IPS-NIHi7 (cell line): ENCODE measurements around the gene CDH24.
A peak's percentile ranks its signal among the peaks of the same experiment; 100 is the strongest.

ENCODE experiments used
- DNase-seq: peaks from one replicate; pipeline ENCODE4 v3.0.0; 2012; ENCODE audit warnings: mixed read lengths; ENCODE audit errors: extremely low spot score

Gene CDH24

GRCh38 chr14:23089498-23090253, 32.4 kb upstream of the CDH24 start:
- DNase-seq: no peak

GRCh38 chr14:23086565-23086964, 29.2 kb upstream of the CDH24 start:
- DNase-seq: no peak

DNA sequence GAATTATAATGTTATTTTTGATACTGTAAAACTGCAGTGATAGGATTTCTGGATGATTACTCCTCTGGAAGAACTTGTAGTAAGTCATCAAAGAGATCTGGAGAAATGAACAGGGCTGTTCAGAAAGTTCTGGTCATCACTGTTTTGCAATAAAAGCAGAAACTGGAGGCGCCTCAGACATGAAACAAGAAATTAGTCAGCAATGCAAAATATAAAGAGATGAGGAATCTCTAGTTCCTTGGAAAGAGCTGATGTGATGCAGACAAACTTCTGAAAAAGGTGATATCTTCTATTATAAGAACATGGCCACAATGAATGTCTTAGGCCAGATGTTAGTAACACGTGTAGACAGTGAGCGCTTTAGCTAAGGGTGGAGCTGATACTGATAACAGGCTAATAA, 28.1 kb upstream of the CDH24 start:
- no peak for DNase-seq

DNA sequence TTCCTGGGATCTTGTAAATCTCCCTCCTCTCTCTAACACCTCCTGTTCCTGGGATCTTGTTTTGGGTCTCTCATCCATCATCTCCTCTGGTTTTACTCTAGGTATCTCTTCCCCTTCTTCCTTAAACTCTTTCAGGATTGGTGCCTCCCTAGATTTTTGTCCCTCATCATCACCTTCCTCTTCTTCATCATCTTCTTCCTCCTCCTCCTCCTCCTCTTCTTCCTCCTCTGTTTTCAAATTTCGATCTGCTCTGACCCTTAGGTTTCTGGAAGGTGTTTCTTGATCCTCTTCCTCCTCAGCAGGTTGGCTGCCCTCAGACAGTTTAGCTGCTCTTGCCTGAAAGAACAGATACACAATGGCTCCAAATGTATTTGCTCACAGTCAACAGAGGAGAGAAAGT, 23.2 kb upstream of the CDH24 start:
- DNase-seq: no peak

DNA sequence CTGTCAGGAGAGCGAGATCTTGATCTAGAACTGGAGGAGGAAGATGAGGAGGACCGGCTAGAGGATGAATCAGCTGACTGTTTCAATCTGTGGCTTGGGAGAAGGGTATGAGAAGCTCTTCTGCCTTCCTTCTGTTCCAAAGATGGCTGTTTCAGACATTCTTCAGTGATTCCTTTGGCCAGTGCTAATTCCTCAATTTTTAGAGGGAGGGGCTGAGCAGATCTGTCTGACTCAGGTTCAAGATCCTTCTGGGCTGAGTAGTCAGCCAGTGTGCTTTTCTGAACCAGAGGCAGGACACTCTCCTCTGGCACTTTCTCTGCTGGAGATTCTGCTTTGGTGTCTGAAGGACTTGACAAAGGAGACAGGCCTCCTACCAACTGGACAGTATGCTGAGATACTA, 22.4 kb upstream of the CDH24 start:
- DNase-seq: no peak

DNA sequence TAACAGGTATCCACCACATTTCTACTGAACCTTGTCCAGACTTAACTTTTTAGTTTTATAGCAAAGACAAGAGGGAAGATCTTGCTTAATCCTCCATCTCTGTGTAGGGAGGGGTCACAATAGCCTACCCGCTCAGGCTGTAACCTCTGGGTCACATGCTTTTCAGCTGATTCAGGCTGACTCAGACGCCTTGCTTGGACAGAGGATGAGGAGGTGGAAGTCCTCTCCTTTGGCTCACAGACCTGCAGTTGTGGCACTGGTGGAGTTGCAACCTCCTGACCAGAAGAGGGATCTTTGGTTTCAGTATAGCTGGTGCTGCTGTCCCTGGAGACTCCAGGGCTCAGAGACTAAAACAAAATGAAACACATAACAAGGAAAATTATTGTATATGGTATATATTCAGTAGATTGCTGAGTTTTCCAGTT, 21.4 kb upstream of the CDH24 start:
- DNase-seq: no peak

DNA sequence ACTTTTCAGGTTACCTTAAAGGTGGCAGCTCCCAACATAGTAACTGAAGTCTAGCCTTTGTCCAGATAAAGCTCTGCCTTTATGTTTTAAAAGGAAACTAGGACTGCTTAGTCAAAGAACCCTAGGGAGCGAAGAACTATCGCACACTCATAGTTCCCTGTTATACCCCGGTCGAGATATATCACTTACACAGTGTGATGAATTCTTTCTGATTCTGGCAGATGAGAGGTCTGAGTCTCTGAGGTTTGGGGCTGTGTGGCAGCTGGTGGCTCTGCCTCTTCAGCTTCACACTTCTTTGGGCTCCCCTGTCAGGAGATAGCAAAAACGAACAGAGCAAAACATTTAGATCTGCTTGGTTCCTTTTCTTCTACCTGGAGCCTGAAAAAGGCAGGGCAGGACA, 20.6 kb upstream of the CDH24 start:
- no peak for DNase-seq

DNA sequence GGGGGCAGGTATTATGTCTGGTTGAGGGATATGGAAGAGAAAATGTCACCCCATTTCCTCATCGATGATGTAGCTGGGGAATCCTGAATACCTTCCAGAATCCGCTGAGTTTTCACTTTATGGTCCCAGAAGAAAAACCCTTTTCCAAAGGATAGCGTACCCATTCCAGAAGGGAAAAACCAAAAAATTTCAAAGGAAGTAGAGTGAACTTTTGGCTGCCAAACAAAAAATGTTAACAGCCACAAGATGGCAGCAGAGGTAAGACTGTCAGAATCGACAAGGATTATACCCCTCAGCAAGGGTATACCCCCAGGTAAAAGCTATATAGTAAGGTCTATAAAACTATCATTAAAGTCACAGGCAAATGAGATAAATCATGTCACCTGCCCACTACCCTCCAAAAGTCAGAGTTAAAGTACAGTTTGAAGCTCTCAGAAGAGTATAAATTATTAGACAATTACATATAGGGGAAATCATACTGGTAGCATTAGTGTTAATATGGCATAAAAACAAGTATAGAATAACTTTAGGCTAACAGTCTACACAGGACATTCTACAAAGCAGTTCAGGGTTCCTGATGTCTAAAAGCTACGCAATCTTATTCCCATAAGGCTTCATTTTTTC, 19.6 kb upstream of the CDH24 start:
- DNase-seq: peak; percentile 29

DNA sequence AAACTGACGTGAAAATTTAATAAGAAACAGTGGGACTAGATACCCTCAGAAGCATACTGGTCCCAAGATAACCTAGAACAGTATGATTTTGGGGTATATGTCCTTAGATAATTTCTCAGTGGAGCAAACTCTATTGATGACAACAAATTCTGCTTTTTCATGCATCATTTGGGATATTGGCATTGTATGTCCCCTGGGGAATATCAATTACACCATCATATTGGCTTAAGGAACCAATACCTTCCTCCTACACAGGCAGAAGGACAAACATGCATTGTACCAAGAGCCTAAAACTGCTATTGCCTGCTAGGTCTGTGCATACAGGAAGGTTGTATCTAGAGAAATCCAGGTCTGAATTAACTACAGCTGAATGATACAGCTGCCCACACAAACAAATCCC, 17.6 kb upstream of the CDH24 start:
- DNase-seq: no peak

- peak; percentile 30 for DNase-seq
Measured at GRCh38 chr14:23071921-23072539, 14.7 kb upstream of the CDH24 start.

GRCh38 chr14:23071244-23071920, 14.1 kb upstream of the CDH24 start:
- peak; percentile 90 for DNase-seq

DNA sequence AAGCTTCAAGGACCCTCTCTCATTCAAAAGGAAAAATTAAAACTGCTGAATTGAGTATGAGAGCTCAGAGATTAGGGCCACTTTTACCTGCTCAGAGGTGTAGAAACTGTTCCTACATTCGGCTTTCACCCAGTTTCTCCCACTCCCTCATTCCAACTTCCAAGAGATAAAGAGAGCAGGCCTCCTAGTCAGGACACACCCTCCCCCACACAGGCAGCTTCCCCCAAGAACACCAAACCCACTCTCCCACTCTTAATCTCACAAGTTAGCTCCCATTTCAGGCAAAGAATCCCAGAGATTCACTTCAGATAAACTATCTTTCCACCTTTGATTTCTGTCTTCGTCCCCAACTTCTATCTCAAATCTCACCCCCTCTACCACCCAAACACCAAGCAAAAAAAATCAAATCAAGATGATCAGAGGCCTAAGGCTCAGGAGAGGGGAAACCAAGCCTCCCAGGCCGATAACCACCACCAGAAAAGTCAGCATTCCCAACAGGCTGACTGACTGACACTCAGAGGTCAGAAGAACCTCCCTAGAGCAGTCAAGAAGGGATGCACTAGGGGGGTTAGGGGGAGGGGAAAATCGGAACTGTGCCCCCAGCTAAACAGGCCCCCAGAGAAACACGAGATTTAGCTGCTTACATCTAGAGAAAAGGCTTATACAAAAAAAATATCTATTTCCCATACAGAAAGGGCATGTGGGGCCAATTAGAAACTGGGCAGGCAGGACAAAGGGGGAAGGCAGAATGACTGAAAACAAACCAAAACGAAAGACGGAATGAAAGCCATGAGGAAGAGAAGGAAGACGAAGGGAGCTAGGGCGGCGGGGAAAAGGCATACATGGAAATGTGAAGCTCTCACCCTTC, 13.2 kb upstream of the CDH24 start:
- DNase-seq: no peak

GRCh38 chr14:23069413-23069806, 12.1 kb upstream of the CDH24 start:
- DNase-seq: no peak

- DNase-seq: peak; percentile 85
Measured at GRCh38 chr14:23068789-23069412, 11.6 kb upstream of the CDH24 start.

DNA sequence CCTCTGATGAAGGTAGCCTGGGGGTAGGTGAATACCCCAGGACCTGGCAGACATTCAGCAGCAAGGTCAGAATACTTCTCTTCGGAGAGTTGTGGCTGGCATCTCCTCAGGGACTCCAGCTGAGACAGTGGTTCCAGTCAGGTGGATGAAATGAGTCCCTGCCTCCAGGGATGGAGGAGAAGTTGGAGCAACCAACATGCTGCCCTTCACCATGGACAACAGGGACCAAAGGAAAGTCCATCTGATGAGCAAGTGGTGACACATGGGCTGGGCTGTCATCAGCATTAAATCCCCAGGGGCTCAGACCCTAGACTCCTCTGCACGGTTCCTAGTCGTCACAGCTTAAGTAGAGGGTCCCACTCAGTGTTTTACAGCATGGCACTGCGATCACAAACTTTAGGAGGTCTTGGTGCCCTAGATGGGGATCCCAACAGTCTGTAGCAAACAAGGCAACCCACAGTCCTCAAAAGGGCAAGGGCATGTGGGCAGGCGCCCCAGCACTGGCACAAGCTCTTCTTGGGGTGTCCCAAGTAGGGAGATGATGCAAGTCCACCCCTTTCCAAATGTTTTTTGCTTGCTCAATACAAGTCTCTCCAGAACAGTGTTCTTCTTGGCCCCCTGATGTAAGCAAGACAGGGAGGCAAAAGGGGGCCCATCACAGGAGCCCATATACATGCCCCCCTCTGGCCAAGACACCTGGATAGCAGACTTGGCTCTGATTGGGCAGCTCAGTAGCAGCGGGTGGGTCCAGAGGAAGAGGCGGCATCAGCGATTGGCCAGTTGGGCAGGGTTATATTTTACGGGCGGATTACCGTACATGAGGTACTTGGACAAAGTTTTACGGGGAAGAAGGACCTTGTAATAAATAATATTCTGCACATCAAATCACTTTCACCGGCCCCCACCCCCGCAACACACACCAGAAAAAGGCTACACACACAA, 10.8 kb upstream of the CDH24 start:
- no peak for DNase-seq

DNA sequence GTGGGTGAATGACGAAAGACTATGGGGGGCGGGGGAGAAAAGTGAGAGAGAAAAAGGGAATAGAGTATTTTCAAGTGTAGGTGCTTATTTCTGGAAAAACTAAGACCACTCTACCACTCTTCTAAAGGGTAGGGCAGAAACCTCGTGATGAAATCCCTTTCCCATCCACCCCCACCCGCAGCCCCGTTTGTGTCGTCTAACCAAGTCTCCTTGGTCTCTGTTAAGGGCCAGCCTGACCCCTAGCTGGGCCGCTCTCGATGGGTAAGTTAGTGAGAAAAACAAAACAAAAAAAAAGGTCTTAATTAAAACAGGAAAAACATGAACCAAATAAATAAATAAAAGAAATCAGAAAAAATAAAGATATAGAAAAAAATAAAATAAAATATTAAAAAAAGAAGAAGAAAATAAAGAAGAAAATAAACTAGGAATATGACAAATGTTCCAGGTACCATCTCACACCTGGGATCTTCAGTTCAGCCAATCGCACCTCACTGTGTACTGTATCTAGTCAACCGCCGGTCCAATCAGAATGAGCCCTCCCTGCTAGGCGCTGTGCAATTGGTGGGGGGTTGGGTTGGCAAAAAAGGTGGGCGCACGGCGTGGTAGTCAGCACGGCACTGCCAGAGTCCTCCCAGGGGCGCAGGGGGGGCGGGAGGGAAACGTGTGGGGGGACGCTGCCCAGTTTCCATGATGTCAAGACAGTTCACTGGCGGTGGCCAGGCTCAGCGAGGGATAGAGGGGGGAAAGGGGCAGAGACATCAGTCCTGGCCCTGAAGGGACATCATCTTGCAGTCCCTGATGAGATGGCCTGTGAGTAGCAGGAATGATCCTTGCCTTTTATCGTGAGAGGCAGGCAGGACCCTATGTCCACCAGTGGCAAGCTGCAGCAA, 9.8 kb upstream of the CDH24 start:
- DNase-seq: no peak

DNA sequence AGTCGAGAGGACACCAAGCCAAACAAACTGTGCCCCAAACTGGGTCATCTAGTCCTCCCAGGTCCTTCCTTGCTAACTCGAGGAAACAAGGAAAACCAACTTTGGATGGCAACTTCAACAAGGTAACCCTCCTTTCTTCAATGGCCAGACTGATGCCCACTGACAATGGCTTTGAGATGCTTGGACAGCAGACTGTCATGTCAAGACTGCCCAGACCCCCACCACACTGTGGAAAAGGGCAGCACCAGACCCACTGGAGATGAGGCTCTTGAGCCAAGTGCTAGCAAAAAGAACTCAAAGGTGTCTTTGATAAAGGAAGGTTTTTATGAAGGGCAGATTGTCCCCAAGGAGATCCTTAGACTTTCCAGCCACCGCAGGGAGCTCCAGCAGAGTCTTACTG, 9.0 kb upstream of the CDH24 start:
- DNase-seq: no peak

DNA sequence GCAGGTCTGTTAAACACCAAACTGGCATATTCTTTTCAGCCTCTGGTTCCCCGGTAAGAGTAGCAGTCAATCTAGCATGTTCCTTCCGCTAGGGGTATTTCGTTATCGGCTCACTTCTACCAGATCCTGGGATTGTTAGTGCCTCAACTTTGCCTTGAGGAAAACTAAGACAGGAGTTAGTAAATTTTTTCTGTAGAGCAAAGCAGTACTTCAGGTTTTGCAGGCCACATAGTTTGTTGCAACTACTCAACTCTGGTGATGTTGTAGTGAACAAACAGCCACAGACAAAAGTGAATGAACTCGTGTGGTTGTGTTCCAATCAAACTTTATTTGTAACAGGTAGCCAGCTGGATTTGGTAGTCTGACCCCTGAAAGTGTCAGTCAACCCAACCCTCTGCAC, 6.3 kb upstream of the CDH24 start:
- DNase-seq: no peak

GRCh38 chr14:23062002-23062401, 4.7 kb upstream of the CDH24 start:
- no peak for DNase-seq
